Thymus (tissue), 11 donors: ENCODE results near the gene SUCLG2. TPM values are rescaled to one million over a fixed set of nuclear protein-coding genes. Genes with fewer than 3 reads are reported as not detected.

Experiments
- DNase-seq, 9 donors: peaks; one replicate each; pipeline ENCODE4 v3.0.0-alpha.2; 2013; ENCODE audit warnings: low spot score in 9 of 9, low read depth in 6 of 9, missing footprints in 1 of 9
- H3K27ac ChIP-seq, 2 donors: one replicate each; pipeline ENCODE4 v1.5.1; 2013; ENCODE audit warnings: control low read depth in 1 of 2, low read depth in 1 of 2, low read length in 1 of 2, mild to moderate bottlenecking in 1 of 2, moderate library complexity in 1 of 2
- H3K27me3 ChIP-seq, 2 donors: one replicate each; pipeline ENCODE4 v1.5.1; 2013; ENCODE audit warnings: low read length in 1 of 2; ENCODE audit not compliant: control insufficient read depth in 2 of 2, insufficient read depth in 1 of 2
- H3K36me3 ChIP-seq, 2 donors: one replicate each; pipeline ENCODE4 v1.5.1; 2013; ENCODE audit warnings: low read length in 1 of 2, mild to moderate bottlenecking in 1 of 2, moderate library complexity in 1 of 2; ENCODE audit not compliant: control insufficient read depth in 2 of 2, insufficient read depth in 2 of 2
- H3K4me1 ChIP-seq, 2 donors: one replicate each; pipeline ENCODE4 v1.5.1; 2013; ENCODE audit warnings: low read length in 2 of 2; ENCODE audit not compliant: control insufficient read depth in 2 of 2, insufficient read depth in 2 of 2
- H3K4me3 ChIP-seq, 2 donors: one replicate each; pipeline ENCODE4 v1.5.1; 2013; ENCODE audit warnings: low read length in 2 of 2, control low read depth in 1 of 2, mild to moderate bottlenecking in 1 of 2
- H3K9me3 ChIP-seq, 2 donors: one replicate each; pipeline ENCODE4 v1.5.1; 2013; ENCODE audit warnings: low read length in 1 of 2, mild to moderate bottlenecking in 1 of 2; ENCODE audit not compliant: control insufficient read depth in 2 of 2, insufficient read depth in 1 of 2
- WGBS: extraction: QIAGEN DNeasy Blood & Tissue Kit; methylation state at CpG from one replicate; pipeline ENCODE4 v1.1.7; 2013; 5-methylcytosine and 5-hydroxymethylcytosine counted together
- polyA plus RNA-seq: library from polyadenylated mRNA; stranded (reverse); fragments of 200-250 nt; gene quantifications from one replicate; pipeline ENCODE4 v1.2.3, GENCODE V29; 2013
- total RNA-seq: library from RNA; stranded (reverse); fragments of 120-200 nt; gene quantifications from one replicate; pipeline ENCODE4 v1.2.4, GENCODE V29; 2013
- donor health status: healthy.

The SUCLG2 gene
- total and polyA plus RNA-seq, 2 donors, result 24.1 to 38.3 TPM

DNA sequence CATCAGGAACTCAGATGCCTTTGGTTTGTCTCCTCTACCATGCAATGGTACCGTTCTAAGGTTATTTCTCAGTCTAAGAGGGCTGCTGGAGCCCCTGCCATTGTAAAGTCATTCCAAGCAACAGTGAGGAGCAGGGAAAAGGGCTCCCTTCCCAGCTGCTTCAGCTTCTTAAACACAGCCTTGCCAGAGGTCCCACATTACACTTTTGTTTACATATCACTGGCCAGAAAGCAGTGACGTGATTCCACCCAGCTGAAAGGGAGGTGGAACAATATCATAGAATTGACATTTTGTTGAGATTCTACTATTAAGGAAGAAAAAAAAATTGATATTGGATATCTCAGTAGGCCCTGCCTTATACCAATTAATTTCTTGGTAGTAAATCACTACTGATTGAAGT is 194.6 kb downstream of the SUCLG2 start:
- no peak for DNase-seq
- over 99% methylated on average over 2 of the region's 2 CpGs for WGBS
- Histone ChIP-seq H3K27me3 (no peaks in the 10 kb centered on the region), H3K9me3 (no peaks in the 10 kb centered on the region), H3K4me1 (no peaks in the 10 kb centered on the region), H3K36me3 (no peaks in the 10 kb centered on the region), H3K27ac (no peak overlapping the region), H3K4me3 (no peak overlapping the region)

GRCh38 chr3:67458896-67459530 is 195.4 kb downstream of the SUCLG2 start:
- no peaks in the 10 kb centered on the region for H3K4me1 ChIP-seq
- no peaks in the 10 kb centered on the region for H3K36me3 ChIP-seq
- WGBS, result over 99% methylated on average over 4 of the region's 4 CpGs
- no peak overlapping the region for H3K27ac ChIP-seq
- H3K9me3 ChIP-seq, result no peaks in the 10 kb centered on the region
- no peak overlapping the region for H3K4me3 ChIP-seq
- no peaks in the 10 kb centered on the region for H3K27me3 ChIP-seq
- no peak for DNase-seq

DNA sequence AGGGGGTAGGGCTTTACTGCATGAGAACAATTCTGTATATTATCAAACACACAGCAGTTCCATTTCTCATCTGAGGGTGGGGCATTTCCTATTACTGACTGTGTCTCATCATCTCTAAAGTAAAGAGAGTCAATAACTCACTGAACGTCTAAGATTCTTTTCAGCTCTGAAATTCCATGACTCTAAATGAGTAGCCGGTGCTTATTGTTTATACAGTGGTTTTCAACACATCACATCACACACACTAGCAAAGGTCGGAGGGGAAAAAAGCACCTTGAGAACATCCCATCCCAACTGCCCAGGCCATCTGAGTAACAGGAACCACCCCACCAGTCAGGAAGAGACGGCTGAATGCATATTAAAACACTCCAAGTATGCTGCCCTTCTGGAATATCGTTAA is 196.0 kb downstream of the SUCLG2 start:
- H3K9me3 ChIP-seq, result no peaks in the 10 kb centered on the region
- WGBS, result 95% methylated on average over 5 of the region's 5 CpGs
- H3K36me3 ChIP-seq, result no peaks in the 10 kb centered on the region
- no peaks in the 10 kb centered on the region for H3K4me1 ChIP-seq
- H3K4me3 ChIP-seq, result no peak overlapping the region
- H3K27ac ChIP-seq, result no peak overlapping the region
- no peaks in the 10 kb centered on the region for H3K27me3 ChIP-seq
- DNase-seq, result no peak

DNA sequence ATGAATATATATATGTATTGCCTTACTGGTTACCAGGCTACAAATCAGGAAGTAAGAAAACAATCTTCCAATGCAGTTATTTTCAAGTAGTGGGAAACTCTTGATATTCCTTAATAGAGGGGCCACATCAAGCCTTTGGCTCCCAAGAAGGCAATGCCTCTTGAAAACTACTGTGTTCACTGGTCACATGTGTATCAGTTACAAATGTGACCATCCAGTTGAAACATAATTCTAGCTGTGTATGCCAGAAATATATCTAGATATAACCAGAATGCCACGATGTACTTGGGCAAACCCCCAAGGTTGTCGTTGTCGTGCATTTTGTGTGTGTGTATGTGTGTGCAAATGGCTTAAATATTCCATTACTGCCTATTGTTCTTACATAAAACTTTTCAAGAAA is 200.8 kb downstream of the SUCLG2 start:
- no peaks in the 10 kb centered on the region for H3K27me3 ChIP-seq
- H3K4me1 ChIP-seq, result no peaks in the 10 kb centered on the region
- DNase-seq, result no peak
- 98% methylated on average over 3 of the region's 3 CpGs for WGBS
- H3K36me3 ChIP-seq, result no peaks in the 10 kb centered on the region
- no peak overlapping the region for H3K27ac ChIP-seq
- H3K9me3 ChIP-seq, result no peaks in the 10 kb centered on the region
- no peak overlapping the region for H3K4me3 ChIP-seq

DNA sequence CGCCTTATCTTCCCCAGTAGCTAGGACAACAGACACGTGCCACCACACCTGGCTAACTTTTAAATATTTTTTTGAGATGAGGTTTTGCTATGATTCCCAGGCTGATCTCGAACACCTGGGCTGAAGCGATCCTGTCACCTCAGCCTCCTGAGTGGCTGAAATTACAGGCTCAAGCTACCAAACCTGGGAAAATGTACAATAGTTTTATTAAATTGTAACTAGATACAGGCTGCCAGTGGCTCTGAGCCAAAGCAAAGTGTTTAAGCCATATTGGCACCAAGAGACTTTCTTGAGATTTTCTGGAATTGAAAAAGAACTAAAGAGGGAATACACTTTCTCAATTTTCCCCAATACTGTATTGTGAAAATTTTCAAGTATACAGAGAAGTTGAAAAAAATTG is 204.3 kb downstream of the SUCLG2 start:
- 93% methylated on average over 4 of the region's 4 CpGs for WGBS
- no peaks in the 10 kb centered on the region for H3K27me3 ChIP-seq
- DNase-seq, result no peak
- H3K4me1 ChIP-seq, result no peaks in the 10 kb centered on the region
- H3K36me3 ChIP-seq, result no peaks in the 10 kb centered on the region
- H3K27ac ChIP-seq, result no peak overlapping the region
- no peak overlapping the region for H3K4me3 ChIP-seq
- no peaks in the 10 kb centered on the region for H3K9me3 ChIP-seq

GRCh38 chr3:67447393-67447792 is 207.0 kb downstream of the SUCLG2 start:
- no peak overlapping the region for H3K4me3 ChIP-seq
- H3K27ac ChIP-seq, result no peak overlapping the region
- no peaks in the 10 kb centered on the region for H3K36me3 ChIP-seq
- H3K9me3 ChIP-seq, result no peaks in the 10 kb centered on the region
- no peaks in the 10 kb centered on the region for H3K4me1 ChIP-seq
- H3K27me3 ChIP-seq, result no peaks in the 10 kb centered on the region
- 100% methylated on average over 1 of the region's 1 CpG for WGBS
- DNase-seq, result no peak

DNA sequence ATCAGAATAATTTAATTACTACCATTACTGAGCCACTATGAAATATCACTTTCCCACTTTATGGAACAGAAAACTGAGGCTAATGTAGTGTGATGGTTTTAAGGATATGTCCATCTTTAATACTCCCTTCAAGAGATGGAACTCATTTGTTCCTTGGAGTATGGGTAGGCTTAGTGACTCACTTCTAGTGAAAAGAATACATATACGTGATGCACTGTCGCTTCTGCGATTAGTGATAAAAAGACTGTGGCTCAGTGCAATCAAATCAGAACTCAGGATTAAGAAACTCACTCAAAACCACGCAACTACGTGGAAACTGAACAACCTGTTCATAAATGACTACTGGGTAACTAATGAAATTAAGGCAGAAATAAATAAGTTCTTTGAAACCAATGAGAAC is 216.6 kb downstream of the SUCLG2 start:
- Histone ChIP-seq H3K9me3 (no peaks in the 10 kb centered on the region), H3K4me3 (no peak overlapping the region), H3K27me3 (no peaks in the 10 kb centered on the region), H3K4me1 (no peaks in the 10 kb centered on the region), H3K36me3 (no peaks in the 10 kb centered on the region), H3K27ac (no peak overlapping the region)
- DNase-seq, result no peak
- WGBS, result 96% methylated on average over 5 of the region's 5 CpGs

DNA sequence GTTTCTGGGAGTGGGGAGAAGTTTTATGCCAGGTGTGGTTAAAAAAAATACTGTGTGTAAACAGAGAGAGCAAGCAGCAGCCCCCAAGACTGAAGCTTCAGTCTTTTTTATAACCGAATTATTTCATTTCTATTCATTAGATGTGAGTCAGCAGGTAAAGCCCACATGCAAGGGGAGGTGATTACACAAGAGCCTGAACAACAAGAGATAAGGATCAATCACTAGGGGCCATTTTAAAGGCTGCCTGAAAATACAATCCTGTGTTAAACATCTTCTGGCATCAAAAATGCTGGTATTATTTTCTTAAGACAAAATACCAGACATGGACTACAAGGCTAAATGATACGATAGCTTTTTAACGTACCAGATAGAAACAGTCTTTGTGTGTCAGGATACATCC is 217.3 kb downstream of the SUCLG2 start:
- DNase-seq, result no peak
- no peaks in the 10 kb centered on the region for H3K36me3 ChIP-seq
- WGBS, result 97% methylated on average over 3 of the region's 3 CpGs
- no peaks in the 10 kb centered on the region for H3K27me3 ChIP-seq
- no peaks in the 10 kb centered on the region for H3K4me1 ChIP-seq
- H3K27ac ChIP-seq, result no peak overlapping the region
- no peak overlapping the region for H3K4me3 ChIP-seq
- H3K9me3 ChIP-seq, result no peaks in the 10 kb centered on the region

GRCh38 chr3:67433109-67433508 is 221.3 kb downstream of the SUCLG2 start:
- no peaks in the 10 kb centered on the region for H3K4me1 ChIP-seq
- H3K27ac ChIP-seq, result no peak overlapping the region
- H3K27me3 ChIP-seq, result no peaks in the 10 kb centered on the region
- no peak for DNase-seq
- no peaks in the 10 kb centered on the region for H3K9me3 ChIP-seq
- peaks cover 0 to 2% of the 10 kb centered on the region in 2 donors for H3K36me3 ChIP-seq
- WGBS, result over 99% methylated on average over 4 of the region's 4 CpGs
- no peak overlapping the region for H3K4me3 ChIP-seq

- 95% methylated on average over 1 of the region's 1 CpG for WGBS
- H3K4me1 ChIP-seq, result no peaks in the 10 kb centered on the region
- no peak overlapping the region for H3K27ac ChIP-seq
- peaks cover 0 to 2% of the 10 kb centered on the region in 2 donors for H3K36me3 ChIP-seq
- no peak overlapping the region for H3K4me3 ChIP-seq
- H3K9me3 ChIP-seq, result no peaks in the 10 kb centered on the region
- H3K27me3 ChIP-seq, result no peaks in the 10 kb centered on the region
- DNase-seq, result no peak
These were observed 222.5 kb downstream of the SUCLG2 start for GRCh38 chr3:67431887-67432286.
